Measurements from ENCODE around the gene PRSS33.

The PRSS33 gene

GRCh38 chr16:2820836-2821486 lies 33.6 kb upstream of the PRSS33 start:
- DNase-seq = no peak

- no peak for DNase-seq
Measured at GRCh38 chr16:2819939-2820835, 32.8 kb upstream of the PRSS33 start.

- DNase-seq = no peak
Measured at GRCh38 chr16:2819179-2819938, 32.0 kb upstream of the PRSS33 start.

GRCh38 chr16:2818272-2818876 lies 31.0 kb upstream of the PRSS33 start:
- DNase-seq = no peak

- no peak for DNase-seq
Measured at GRCh38 chr16:2817340-2818271, 30.2 kb upstream of the PRSS33 start.

- no peak for DNase-seq
Measured at GRCh38 chr16:2816751-2817339, 29.5 kb upstream of the PRSS33 start, which contains the start of gene PRSS21. Gene PRSS21 (plus strand): TSS chr16:2817237. CDS start chr16:2817269, 32 bp downstream.

GRCh38 chr16:2815299-2815771 lies 28.0 kb upstream of the PRSS33 start:
- DNase-seq = no peak

GRCh38 chr16:2814551-2815298 lies 27.4 kb upstream of the PRSS33 start:
- no peak for DNase-seq

- DNase-seq = no peak
Measured at GRCh38 chr16:2813771-2814221, 26.4 kb upstream of the PRSS33 start.

GRCh38 chr16:2811703-2812471 lies 24.5 kb upstream of the PRSS33 start:
- no peak for DNase-seq

- DNase-seq = no peak
Measured at GRCh38 chr16:2810651-2811050, 23.3 kb upstream of the PRSS33 start.

- no peak for DNase-seq
Measured at GRCh38 chr16:2809149-2809760, 21.9 kb upstream of the PRSS33 start.

GRCh38 chr16:2808181-2808580 lies 20.8 kb upstream of the PRSS33 start:
- no peak for DNase-seq

GRCh38 chr16:2806286-2806685 lies 18.9 kb upstream of the PRSS33 start:
- DNase-seq = no peak

- no peak for DNase-seq
Measured at GRCh38 chr16:2804728-2805127, 17.4 kb upstream of the PRSS33 start.

GRCh38 chr16:2803545-2804195 lies 16.3 kb upstream of the PRSS33 start:
- DNase-seq = no peak

GRCh38 chr16:2799859-2800226 lies 12.5 kb upstream of the PRSS33 start:
- no peak for DNase-seq

Measured in nucleus accumbens (tissue), 56 donors.